IPS-20b (cell line): ENCODE results near the gene FGF8.

Source experiments
- H3K27ac ChIP-seq: one replicate; pipeline ENCODE4 v1.5.1; 2013; ENCODE audit warnings: low read length
- H3K27me3 ChIP-seq: 2 replicates; pipeline ENCODE4 v1.6.1; 2013; ENCODE audit warnings: mild to moderate bottlenecking, low read length, inconsistent platforms; ENCODE audit not compliant: insufficient read depth
- H3K36me3 ChIP-seq: 2 replicates; pipeline ENCODE4 v1.6.1; 2013; ENCODE audit warnings: low read depth, mild to moderate bottlenecking, inconsistent platforms, low read length, moderate library complexity; ENCODE audit not compliant: insufficient read depth
- H3K4me1 ChIP-seq: 2 replicates; pipeline ENCODE4 v1.6.1; 2013; ENCODE audit warnings: mild to moderate bottlenecking, control low read depth, inconsistent platforms, low read length, moderate library complexity; ENCODE audit not compliant: insufficient read depth
- H3K4me3 ChIP-seq: 2 replicates; pipeline ENCODE4 v1.5.1; 2013; ENCODE audit warnings: mild to moderate bottlenecking, low read length, inconsistent platforms
- H3K9ac ChIP-seq: 2 replicates; pipeline ENCODE4 v1.6.1; 2013; ENCODE audit warnings: low read depth, mild to moderate bottlenecking, inconsistent platforms, low read length, moderate library complexity
- H3K9me3 ChIP-seq: 2 replicates; pipeline ENCODE4 v1.6.1; 2013; ENCODE audit warnings: mild to moderate bottlenecking, low read depth, low read length, inconsistent platforms; ENCODE audit not compliant: insufficient read depth

Gene FGF8, protein sequence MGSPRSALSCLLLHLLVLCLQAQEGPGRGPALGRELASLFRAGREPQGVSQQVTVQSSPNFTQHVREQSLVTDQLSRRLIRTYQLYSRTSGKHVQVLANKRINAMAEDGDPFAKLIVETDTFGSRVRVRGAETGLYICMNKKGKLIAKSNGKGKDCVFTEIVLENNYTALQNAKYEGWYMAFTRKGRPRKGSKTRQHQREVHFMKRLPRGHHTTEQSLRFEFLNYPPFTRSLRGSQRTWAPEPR

DNA sequence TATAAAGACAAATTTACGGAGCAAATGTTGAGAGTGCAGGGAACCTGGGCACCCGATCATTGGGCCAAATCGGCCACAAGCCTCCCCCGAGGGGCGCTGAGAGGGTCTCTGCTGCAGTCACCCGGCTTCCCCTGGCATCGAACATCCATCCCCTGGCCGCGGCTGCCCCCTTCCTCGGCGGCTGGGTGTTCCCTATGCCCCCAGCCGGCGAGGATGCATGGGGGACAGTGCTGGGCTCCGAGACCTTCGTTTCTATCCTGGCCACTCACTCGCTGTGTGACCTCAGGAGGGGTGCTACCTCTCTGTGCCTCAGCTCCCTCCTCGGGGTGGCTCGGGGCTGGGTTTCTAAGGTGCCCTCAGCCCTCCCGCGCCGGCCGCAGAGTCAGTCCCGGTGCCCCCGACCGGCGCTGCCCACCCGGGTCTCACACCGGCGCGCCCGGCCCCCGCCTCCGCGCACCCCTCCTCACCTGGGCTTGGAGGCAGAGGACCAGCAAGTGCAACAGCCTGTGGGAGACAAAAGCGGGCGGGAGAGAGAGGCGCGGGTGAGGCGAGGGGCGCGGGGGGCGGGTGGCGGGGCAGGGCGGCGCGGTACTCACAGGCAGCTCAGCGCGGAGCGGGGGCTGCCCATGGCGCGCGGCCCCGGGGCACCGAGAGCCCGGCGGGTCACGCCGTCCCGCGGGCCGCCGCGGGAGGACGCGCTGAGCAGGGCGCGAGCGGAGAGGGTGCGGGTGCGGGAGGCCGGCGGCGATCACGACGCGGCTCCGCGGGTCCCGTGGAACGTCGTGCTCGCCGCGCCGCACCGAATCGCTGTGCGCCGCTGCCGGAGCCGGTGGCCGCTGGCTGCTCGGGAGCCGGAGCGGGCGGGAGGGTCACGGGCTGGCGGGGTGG lies at the start of gene FGF8:
Gene FGF8 (minus strand): TSS at position 842 of the 888 bp plus-strand sequence. CDS start 214 bp downstream, at position 628.
- no peaks in the 10 kb centered on the region; the same call in 1 of the 2 replicates for H3K36me3 ChIP-seq
- H3K4me3 ChIP-seq, result peak within 1 kb of the TSS; percentile 47; the same call in 1 of the 2 replicates
- no peak within 1 kb of the TSS for H3K27ac ChIP-seq
- no peak within 1 kb of the TSS for H3K9ac ChIP-seq
- H3K4me1 ChIP-seq, result peaks cover 19% of the 10 kb centered on the region; the same call in 1 of the 2 replicates
- peaks cover 96% of the 10 kb centered on the region for H3K27me3 ChIP-seq
- H3K9me3 ChIP-seq, result no peaks in the 10 kb centered on the region

DNA sequence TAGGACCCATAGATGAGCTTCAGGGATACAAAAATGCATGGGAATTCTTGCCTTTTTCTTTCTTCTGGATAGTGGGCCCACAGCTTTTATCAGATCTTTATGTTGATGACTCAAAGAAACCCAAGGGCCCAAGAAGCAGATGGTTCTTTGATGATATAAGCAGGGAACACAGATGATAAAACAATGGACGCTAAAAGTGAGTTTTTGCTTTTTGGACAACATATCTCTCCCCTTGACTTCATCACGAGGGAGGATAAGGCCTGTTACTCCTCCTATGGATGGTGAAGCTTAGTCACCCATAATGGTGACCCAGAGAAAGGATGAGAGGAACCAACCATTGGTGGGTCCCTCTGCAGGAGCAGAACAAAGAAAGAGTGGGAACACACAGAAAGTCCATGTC lies 48.8 kb upstream of the FGF8 start:
- Histone ChIP-seq H3K27me3 (no peaks in the 10 kb centered on the region), H3K9ac (no peak overlapping the region), H3K36me3 (no peaks in the 10 kb centered on the region), H3K4me3 (no peak overlapping the region), H3K9me3 (no peaks in the 10 kb centered on the region), H3K27ac (no peak overlapping the region), H3K4me1 (no peaks in the 10 kb centered on the region)

DNA sequence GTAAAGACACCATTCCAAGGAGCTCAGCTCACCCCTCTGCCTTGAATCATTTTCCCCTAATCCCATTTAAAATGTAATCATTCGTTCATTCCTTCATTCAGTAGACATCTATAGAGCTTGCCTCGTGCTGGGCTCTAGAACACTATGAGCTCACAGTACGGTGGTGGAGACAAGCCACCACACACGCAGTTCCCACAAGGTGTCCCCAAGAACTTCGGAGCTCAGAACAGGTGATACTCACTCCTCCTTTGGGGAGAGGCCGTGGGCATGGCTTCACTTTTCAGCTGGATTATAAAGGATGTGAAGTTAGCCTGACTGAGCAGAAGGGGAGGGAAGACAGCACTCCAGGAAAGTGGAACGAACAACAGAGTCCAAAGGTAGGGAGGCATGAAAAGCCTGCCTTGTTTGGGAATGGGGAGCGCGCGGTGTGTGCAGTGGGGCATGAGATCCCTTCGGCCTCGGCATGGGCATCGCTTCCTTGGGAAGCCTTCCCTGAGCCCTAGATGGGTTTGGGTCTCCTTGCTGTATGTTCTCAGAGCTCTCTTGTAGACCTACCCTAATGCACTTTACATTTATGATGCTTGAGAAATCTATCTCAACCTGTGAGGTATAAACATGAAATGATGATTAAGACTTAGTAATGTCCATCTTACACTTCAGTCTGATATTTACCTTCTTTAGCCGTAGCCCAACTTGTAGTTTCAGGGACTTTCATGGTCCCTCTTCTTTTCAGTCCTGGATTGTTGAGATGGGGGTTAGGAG lies 43.1 kb upstream of the FGF8 start:
- no peaks in the 10 kb centered on the region for H3K27me3 ChIP-seq
- 0 out of 2 replicates have a peak, but pooled peaks cover 5% of the 10 kb centered on the region for H3K4me1 ChIP-seq
- peak overlapping the region; percentile 97 for H3K4me3 ChIP-seq
- H3K9me3 ChIP-seq, result no peaks in the 10 kb centered on the region
- H3K36me3 ChIP-seq, result no peaks in the 10 kb centered on the region
- peak overlapping the region; percentile 98 for H3K27ac ChIP-seq
- H3K9ac ChIP-seq, result peak overlapping the region; percentile 98

DNA sequence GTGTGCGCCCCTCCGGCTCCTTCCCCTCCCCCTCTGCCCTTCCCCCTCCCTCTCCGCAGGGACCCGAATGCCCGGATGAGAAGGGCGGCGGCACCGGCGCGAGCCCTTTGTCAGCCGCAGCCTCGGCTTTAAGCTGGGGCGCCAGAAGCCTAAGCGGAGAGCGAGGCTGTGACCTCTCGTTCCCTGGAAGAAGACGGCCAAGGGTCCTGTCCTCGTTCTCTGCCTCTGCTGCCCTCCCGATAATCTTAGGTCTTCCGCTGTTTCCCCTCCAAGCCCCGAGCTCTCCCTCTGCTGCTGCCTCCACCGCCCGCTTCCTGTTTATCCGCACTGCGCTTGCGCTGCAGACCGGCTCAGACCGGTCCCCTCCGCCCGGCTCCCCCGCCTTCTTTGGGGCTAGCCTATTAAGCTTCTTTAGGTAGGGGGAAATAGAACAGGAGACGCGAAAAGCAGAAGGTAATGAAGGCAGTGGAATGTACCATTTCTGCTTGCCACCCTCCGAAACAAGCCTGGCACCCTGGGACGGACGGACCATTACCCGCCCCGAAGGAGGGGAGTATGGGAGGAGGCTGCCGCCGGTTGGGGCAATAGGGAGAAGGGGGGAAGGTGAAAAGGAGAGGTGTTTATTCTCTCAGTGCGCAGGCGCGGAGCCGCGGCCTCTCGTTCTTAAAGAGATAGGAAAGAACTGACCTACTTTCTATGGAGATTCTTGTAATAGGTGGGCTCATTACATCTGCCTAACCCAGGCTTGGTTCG lies 42.4 kb upstream of the FGF8 start, which contains the start of gene OGA:
Gene OGA (minus strand): TSS at position 326 of the 753 bp plus-strand sequence. CDS start 422 bp downstream, outside the sequence.
- Histone ChIP-seq H3K4me1 (0 out of 2 replicates have a peak, but pooled peaks cover 5% of the 10 kb centered on the region), H3K36me3 (peaks cover 3% of the 10 kb centered on the region), H3K9ac (peak within 1 kb of the TSS; percentile 98), H3K4me3 (peak within 1 kb of the TSS; percentile 97), H3K9me3 (no peaks in the 10 kb centered on the region), H3K27me3 (no peaks in the 10 kb centered on the region), H3K27ac (peak within 1 kb of the TSS; percentile 98)

DNA sequence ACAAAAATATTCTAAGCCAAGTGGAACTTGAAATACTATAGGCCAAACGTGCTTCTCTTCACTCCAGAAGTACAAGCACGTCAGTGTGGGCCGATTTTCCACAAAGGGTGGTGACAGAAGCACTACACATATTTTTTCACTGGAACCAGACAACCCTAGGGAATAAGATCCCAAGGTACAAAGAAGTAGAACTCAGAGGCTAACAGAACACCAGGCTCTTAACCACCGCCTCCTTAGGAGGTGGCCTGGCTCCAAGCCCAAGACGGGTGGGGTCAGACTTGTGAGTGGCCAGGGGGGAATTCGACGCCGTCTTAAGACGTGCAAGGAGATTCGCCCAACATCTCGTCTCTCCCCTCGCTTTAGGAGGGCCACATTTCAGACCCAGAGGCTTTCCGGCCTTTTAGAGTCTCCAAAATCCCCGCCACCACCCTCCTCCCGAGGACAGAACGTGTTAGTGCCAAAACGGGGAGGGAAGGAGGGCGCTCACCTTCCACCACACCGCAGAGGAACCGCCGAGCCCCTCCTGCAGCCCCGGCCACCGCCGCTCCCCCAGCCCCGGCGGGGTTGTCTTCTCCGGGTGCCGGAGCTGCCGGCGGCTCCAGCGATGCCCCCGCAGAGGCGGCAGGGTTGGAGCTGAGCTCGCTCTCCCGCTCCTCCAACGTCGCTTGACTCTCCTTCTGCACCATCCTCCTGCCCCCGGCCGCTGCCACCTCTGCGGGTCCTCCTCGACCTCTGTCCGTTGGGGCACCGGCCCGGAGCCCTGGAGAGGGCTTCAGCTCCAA lies 41.6 kb upstream of the FGF8 start:
- H3K9me3 ChIP-seq, result no peaks in the 10 kb centered on the region
- H3K27me3 ChIP-seq, result no peaks in the 10 kb centered on the region
- peaks cover 11% of the 10 kb centered on the region for H3K36me3 ChIP-seq
- peak overlapping the region; percentile 97 for H3K4me3 ChIP-seq
- H3K9ac ChIP-seq, result peak overlapping the region; percentile 98
- peak overlapping the region; percentile 44 for H3K27ac ChIP-seq
- 0 out of 2 replicates have a peak, but pooled peaks cover 5% of the 10 kb centered on the region for H3K4me1 ChIP-seq

DNA sequence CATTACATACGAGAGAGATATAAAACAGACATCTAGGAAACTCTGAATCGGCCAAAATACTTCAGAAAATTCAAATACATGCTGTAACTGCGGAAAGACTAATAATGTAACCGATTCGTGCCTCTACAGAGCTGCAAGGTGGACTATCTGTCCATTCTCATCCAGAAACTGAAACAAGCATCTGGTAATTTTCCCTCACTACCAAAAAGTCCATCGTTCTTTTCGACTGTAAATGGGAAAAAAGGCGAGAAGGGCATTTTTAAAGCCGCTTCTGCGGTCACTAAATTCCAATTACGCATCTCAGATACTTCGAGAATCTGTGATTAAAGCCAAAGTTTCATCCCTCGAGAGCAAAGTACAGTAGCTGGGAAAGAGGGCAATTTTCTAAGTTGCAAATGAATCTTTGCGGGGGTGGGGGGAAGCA lies 41.0 kb upstream of the FGF8 start:
- Histone ChIP-seq H3K27me3 (no peaks in the 10 kb centered on the region), H3K36me3 (peaks cover 17% of the 10 kb centered on the region), H3K9ac (peak overlapping the region; percentile 98), H3K4me3 (peak overlapping the region; percentile 97), H3K4me1 (0 out of 2 replicates have a peak, but pooled peaks cover 5% of the 10 kb centered on the region), H3K27ac (peak overlapping the region; percentile 44), H3K9me3 (no peaks in the 10 kb centered on the region)

DNA sequence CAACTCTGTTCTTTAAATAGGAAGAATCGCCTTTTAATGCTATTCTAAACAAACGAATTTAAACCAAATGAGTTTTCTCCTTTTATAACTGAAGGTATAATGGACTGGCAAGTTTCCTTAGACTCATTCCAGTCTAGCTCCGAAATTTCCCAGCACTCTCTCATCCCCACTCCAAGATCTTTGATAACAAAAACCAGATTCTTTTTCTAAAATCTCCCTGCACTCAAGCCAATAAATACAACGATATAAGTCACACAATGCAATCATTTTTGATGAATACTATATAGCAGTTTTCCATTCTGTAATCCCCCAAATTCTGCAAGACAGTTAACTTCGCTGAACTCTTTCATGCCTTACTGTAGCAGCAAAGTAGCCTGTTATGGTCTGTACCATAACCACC lies 40.5 kb upstream of the FGF8 start:
- H3K9me3 ChIP-seq, result no peaks in the 10 kb centered on the region
- no peak overlapping the region for H3K27ac ChIP-seq
- 0 out of 2 replicates have a peak, but pooled peaks cover 5% of the 10 kb centered on the region for H3K4me1 ChIP-seq
- H3K9ac ChIP-seq, result peak overlapping the region; percentile 98
- H3K4me3 ChIP-seq, result peak overlapping the region; percentile 97
- H3K27me3 ChIP-seq, result no peaks in the 10 kb centered on the region
- H3K36me3 ChIP-seq, result peaks cover 22% of the 10 kb centered on the region

DNA sequence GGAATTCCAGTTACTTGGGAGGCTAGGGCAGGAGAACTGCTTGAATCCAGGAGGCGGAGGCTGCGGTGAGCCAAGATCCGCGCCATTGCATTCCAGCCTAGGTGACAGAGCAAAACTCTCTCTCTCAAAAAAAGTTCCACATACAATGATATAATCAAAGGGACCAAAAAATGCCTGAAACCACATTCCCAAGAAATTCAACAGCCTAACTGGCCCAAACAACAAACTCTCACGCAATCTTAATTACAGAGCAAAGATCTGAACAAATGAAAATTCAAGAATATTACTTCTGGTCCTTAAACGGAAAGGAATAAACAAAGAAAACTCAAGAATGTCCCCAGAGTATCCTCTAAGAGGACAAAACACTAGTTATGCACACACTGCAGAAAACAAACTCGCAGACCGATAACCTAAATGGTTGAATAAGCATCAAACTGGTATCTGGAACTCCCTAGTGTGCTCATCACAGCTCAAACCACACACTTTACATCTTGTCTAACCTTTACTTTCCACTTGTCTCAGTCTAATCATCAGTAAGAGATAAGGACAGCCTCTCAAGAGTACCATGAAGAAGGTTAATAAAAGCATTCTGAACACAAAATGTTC lies 38.7 kb upstream of the FGF8 start:
- no peaks in the 10 kb centered on the region for H3K9me3 ChIP-seq
- H3K4me3 ChIP-seq, result peak overlapping the region; percentile 97
- 0 out of 2 replicates have a peak, but pooled peaks cover 5% of the 10 kb centered on the region for H3K4me1 ChIP-seq
- H3K27ac ChIP-seq, result no peak overlapping the region
- peak overlapping the region; percentile 4; the same call in 1 of the 2 replicates for H3K9ac ChIP-seq
- peaks cover 40% of the 10 kb centered on the region for H3K36me3 ChIP-seq
- no peaks in the 10 kb centered on the region for H3K27me3 ChIP-seq

DNA sequence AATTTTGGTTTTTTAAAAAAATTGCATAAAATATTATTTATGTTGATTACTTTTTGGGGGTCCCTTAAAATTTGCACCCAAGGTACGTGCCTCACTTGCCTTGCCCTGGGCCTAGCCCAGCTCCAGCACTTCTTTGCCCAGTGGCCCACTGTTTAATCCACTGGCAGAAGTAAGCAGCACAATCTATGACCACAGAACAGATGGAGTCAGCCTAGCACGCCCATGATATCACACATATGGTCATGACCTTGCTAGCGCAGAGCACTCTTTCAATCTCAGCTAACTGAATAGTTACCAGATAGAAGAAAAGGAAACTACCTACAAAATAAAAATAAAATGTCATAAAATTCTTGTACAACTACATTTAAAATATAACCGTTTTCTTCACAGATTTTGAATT lies 36.7 kb upstream of the FGF8 start:
- peaks cover 60% of the 10 kb centered on the region for H3K36me3 ChIP-seq
- 0 out of 2 replicates have a peak, but pooled peaks cover 5% of the 10 kb centered on the region for H3K4me1 ChIP-seq
- no peak overlapping the region for H3K27ac ChIP-seq
- H3K4me3 ChIP-seq, result no peak overlapping the region
- H3K27me3 ChIP-seq, result no peaks in the 10 kb centered on the region
- no peak overlapping the region for H3K9ac ChIP-seq
- H3K9me3 ChIP-seq, result no peaks in the 10 kb centered on the region

DNA sequence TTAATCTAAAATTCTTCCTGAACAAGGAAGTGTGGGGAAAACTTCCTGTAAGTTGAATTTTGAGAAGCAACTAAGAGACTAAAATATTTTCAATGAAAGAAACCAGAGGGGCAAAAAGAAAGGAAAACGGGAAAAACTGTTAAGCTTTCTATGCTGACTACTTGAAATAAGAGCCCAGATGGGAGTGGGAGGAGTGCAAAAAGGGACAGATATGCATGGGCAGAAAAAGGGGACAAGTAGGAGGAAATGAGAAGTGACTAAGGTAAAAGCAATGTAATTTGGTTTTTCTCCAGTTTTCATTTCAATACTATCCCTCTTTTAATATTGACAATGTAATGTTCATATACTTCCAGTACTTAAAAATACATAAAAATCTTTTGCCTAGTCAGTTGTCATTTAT lies 31.2 kb upstream of the FGF8 start:
- H3K9me3 ChIP-seq, result no peaks in the 10 kb centered on the region
- no peaks in the 10 kb centered on the region for H3K4me1 ChIP-seq
- no peak overlapping the region for H3K4me3 ChIP-seq
- H3K9ac ChIP-seq, result no peak overlapping the region
- H3K27ac ChIP-seq, result no peak overlapping the region
- H3K27me3 ChIP-seq, result no peaks in the 10 kb centered on the region
- peaks cover 97% of the 10 kb centered on the region for H3K36me3 ChIP-seq
